Neural progenitor cell (in vitro differentiated cells): Measurements from ENCODE around the gene ALDH1L2. TPM values are rescaled to one million over a fixed set of nuclear protein-coding genes. Genes with fewer than 3 reads are reported as not detected.

ENCODE experiments used
- DNase-seq: peaks from one replicate; pipeline ENCODE4 v3.0.0-alpha.2; 2016; ENCODE audit warnings: low spot score
- H2AFZ ChIP-seq: fragments of 200-600 bp; sonication (generic); replicated peaks from 2 replicates; pipeline ENCODE4 v1.6.1; 2016; ENCODE audit warnings: antibody characterized with exemption
- H3F3A ChIP-seq: fragments of 200-600 bp; sonication (generic); 2 replicates; pipeline ENCODE4 v1.6.1; 2016; ENCODE audit warnings: antibody characterized with exemption, low read depth
- H3K27ac ChIP-seq: fragments of 200-600 bp; sonication (generic); 2 replicates; pipeline ENCODE4 v1.5.1; 2016; ENCODE audit warnings: mild to moderate bottlenecking
- H3K27me3 ChIP-seq: fragments of 200-600 bp; sonication (generic); 2 replicates; pipeline ENCODE4 v1.6.1; 2016; ENCODE audit warnings: mild to moderate bottlenecking, moderate library complexity
- H3K36me3 ChIP-seq: fragments of 200-600 bp; sonication (generic); 2 replicates; pipeline ENCODE4 v1.5.1; 2016
- H3K4me1 ChIP-seq: fragments of 200-600 bp; sonication (generic); 2 replicates; pipeline ENCODE4 v1.6.1; 2016; ENCODE audit warnings: mixed run types
- H3K4me2 ChIP-seq: fragments of 200-600 bp; sonication (generic); 2 replicates; pipeline ENCODE4 v1.6.1; 2016
- H3K4me3 ChIP-seq: fragments of 200-600 bp; sonication (generic); 2 replicates; pipeline ENCODE4 v1.5.1; 2016
- H3K79me2 ChIP-seq: fragments of 200-600 bp; sonication (generic); 2 replicates; pipeline ENCODE4 v1.6.1; 2016; ENCODE audit warnings: low read depth
- H3K9ac ChIP-seq: fragments of 200-600 bp; sonication (generic); 2 replicates; pipeline ENCODE4 v1.6.1; 2016
- H3K9me3 ChIP-seq: fragments of 200-600 bp; sonication (generic); 2 replicates; pipeline ENCODE4 v1.5.1; 2016; ENCODE audit warnings: low read depth
- H4K20me1 ChIP-seq: fragments of 200-600 bp; sonication (generic); 2 replicates; pipeline ENCODE4 v1.6.1; 2016; ENCODE audit warnings: low read depth
- H3K27ac Mint-ChIP-seq: 3 replicates; pipeline ENCODE4 v1.8.0; 2021; ENCODE audit warnings: mixed read lengths
- H3K27me3 Mint-ChIP-seq: 2 replicates; pipeline ENCODE4 v1.8.0; 2022; ENCODE audit warnings: low read depth, mild to moderate bottlenecking, inconsistent platforms, moderate library complexity, mixed read lengths; ENCODE audit not compliant: insufficient read depth
- H3K36me3 Mint-ChIP-seq: 3 replicates; pipeline ENCODE4 v1.8.0; 2021; ENCODE audit warnings: mixed read lengths
- H3K4me1 Mint-ChIP-seq: 3 replicates; pipeline ENCODE4 v1.8.0; 2021; ENCODE audit warnings: mixed read lengths
- H3K4me3 Mint-ChIP-seq: 3 replicates; pipeline ENCODE4 v1.8.0; 2021; ENCODE audit warnings: mild to moderate bottlenecking, moderate library complexity, mixed read lengths
- H3K9me3 Mint-ChIP-seq: 3 replicates; pipeline ENCODE4 v1.8.0; 2020; ENCODE audit warnings: mixed read lengths
- CTCF ChIP-seq: fragments of 200-600 bp; sonication (generic); IDR thresholded peaks from 2 replicates; pipeline ENCODE4 v1.5.1; 2017; ENCODE audit warnings: antibody characterized with exemption, mild to moderate bottlenecking
- EZH2 ChIP-seq: fragments of 200-600 bp; sonication (generic); IDR thresholded peaks from 2 replicates; pipeline ENCODE4 v1.6.1; 2017; ENCODE audit warnings: antibody characterized with exemption, mild to moderate bottlenecking, moderate library complexity
- EZH2phosphoT487 ChIP-seq: fragments of 200-600 bp; sonication (generic); IDR thresholded peaks from 2 replicates; pipeline ENCODE4 v1.6.1; 2017; ENCODE audit warnings: antibody characterized with exemption
- total RNA-seq: library from RNA; depleted of rRNA; stranded (reverse); fragments of >200 nt; gene quantifications from 2 replicates; pipeline ENCODE4 v1.2.3, GENCODE V29; 2015; ENCODE audit warnings: low replicate concordance

ALDH1L2 gene
- total RNA-seq, 1 donor from 2014 or later = 0.13 TPM

- no peak overlapping the region for H3K4me2 ChIP-seq
- no peak overlapping the region for H3K27ac Mint-ChIP-seq
- H3K27ac ChIP-seq = no peak overlapping the region
Measured at GRCh38 chr12:105026411-105026810, 57.8 kb downstream of the ALDH1L2 start.

GRCh38 chr12:105025890-105026289 is 58.4 kb downstream of the ALDH1L2 start:
- TF ChIP-seq EZH2phosphoT487 = no peak
- TF ChIP-seq EZH2 = no peak
- no peak for TF ChIP-seq CTCF
- Histone ChIP-seq H3F3A (no peaks in the 10 kb centered on the region), H3K27ac (no peak overlapping the region), H4K20me1 (no peaks in the 10 kb centered on the region), H3K27me3 (no peaks in the 10 kb centered on the region), H3K4me1 (peaks cover 6% of the 10 kb centered on the region), H3K4me2 (no peak overlapping the region), H3K9me3 (no peaks in the 10 kb centered on the region), H3K36me3 (no peaks in the 10 kb centered on the region), H3K79me2 (no peaks in the 10 kb centered on the region), H3K4me3 (no peak overlapping the region), H2AFZ (no peak overlapping the region), H3K9ac (no peak overlapping the region)
- H3K27me3 Mint-ChIP-seq = peaks cover 2% of the 10 kb centered on the region
- no peak for DNase-seq
- H3K4me1 Mint-ChIP-seq = peaks cover 7% of the 10 kb centered on the region
- no peaks in the 10 kb centered on the region for H3K36me3 Mint-ChIP-seq
- H3K9me3 Mint-ChIP-seq = no peaks in the 10 kb centered on the region
- H3K27ac Mint-ChIP-seq = no peak overlapping the region
- H3K4me3 Mint-ChIP-seq = no peak overlapping the region

More at GRCh38 chr12:105026411-105026810, 57.8 kb downstream of the ALDH1L2 start:
- no peaks in the 10 kb centered on the region for H3F3A ChIP-seq
- peaks cover 6% of the 10 kb centered on the region for H3K4me1 ChIP-seq
- H3K4me3 ChIP-seq = no peak overlapping the region
- H2AFZ ChIP-seq = no peak overlapping the region
- no peaks in the 10 kb centered on the region for H3K79me2 ChIP-seq
- peaks cover 2% of the 10 kb centered on the region for H3K27me3 Mint-ChIP-seq
- no peaks in the 10 kb centered on the region for H3K36me3 ChIP-seq
- peaks cover 7% of the 10 kb centered on the region for H3K4me1 Mint-ChIP-seq
- no peaks in the 10 kb centered on the region for H3K27me3 ChIP-seq
- TF ChIP-seq CTCF (no peak), EZH2phosphoT487 (no peak), EZH2 (no peak)
- DNase-seq = no peak
- no peaks in the 10 kb centered on the region for H4K20me1 ChIP-seq
- H3K9ac ChIP-seq = no peak overlapping the region
- H3K9me3 Mint-ChIP-seq = no peaks in the 10 kb centered on the region
- H3K9me3 ChIP-seq = no peaks in the 10 kb centered on the region
- no peaks in the 10 kb centered on the region for H3K36me3 Mint-ChIP-seq
- no peak overlapping the region for H3K4me3 Mint-ChIP-seq

GRCh38 chr12:105024928-105025327 is 59.3 kb downstream of the ALDH1L2 start:
- DNase-seq = no peak
- Histone ChIP-seq H3K9ac (no peak overlapping the region), H3K9me3 (no peaks in the 10 kb centered on the region), H3K4me3 (no peak overlapping the region), H2AFZ (no peak overlapping the region), H3K79me2 (no peaks in the 10 kb centered on the region), H3K36me3 (no peaks in the 10 kb centered on the region), H3F3A (no peaks in the 10 kb centered on the region), H3K27me3 (no peaks in the 10 kb centered on the region), H3K4me2 (no peak overlapping the region), H3K4me1 (peaks cover 6% of the 10 kb centered on the region), H4K20me1 (no peaks in the 10 kb centered on the region), H3K27ac (no peak overlapping the region)
- H3K9me3 Mint-ChIP-seq = no peaks in the 10 kb centered on the region
- peaks cover 7% of the 10 kb centered on the region for H3K4me1 Mint-ChIP-seq
- no peaks in the 10 kb centered on the region for H3K36me3 Mint-ChIP-seq
- H3K27ac Mint-ChIP-seq = no peak overlapping the region
- H3K27me3 Mint-ChIP-seq = peaks cover 2% of the 10 kb centered on the region
- no peak overlapping the region for H3K4me3 Mint-ChIP-seq
- no peak for TF ChIP-seq EZH2
- TF ChIP-seq CTCF = no peak
